ENCODE data around the gene CTIF.
A peak's percentile ranks its signal among the peaks of the same experiment; 100 is the strongest.

CTIF gene

GRCh38 chr18:48623468-48624235, 84.8 kb downstream of the CTIF start:
- Histone ChIP-seq H2AK5ac (ENCODE audit: low read depth, low read length) (no peak overlapping the region), H3K14ac (ENCODE audit: low read length) (no peak overlapping the region), H2BK120ac (ENCODE audit: low read depth, low read length) (no peak overlapping the region), H3K4me1 (ENCODE audit: control insufficient read depth in 2 of 2, insufficient read depth in 1 of 2, low read depth in 1 of 2, low read length in 2 of 2) (peaks cover 0 to 6% of the 10 kb centered on the region in 2 donors), H3K9me3 (replicated peaks in 1 of 2; ENCODE audit: control insufficient read depth in 2 of 2, insufficient read depth in 1 of 2, low read depth in 1 of 2, low read length in 2 of 2) (no peaks in the 10 kb centered on the region), H2BK5ac (ENCODE audit: low read length) (no peak overlapping the region), H3K79me1 (ENCODE audit: low read depth, low read length) (peaks cover 2% of the 10 kb centered on the region), H2AFZ (ENCODE audit: low read length) (no peak overlapping the region), H3K4ac (ENCODE audit: low read length) (no peak overlapping the region), H3K18ac (ENCODE audit: low read length) (no peak overlapping the region), H2BK12ac (ENCODE audit: low read length) (no peak overlapping the region), H3K4me2 (ENCODE audit: insufficient read depth, low read length, poor library complexity, severe bottlenecking) (no peak overlapping the region), H3K9ac (ENCODE audit: low read depth, low read length, poor library complexity) (peak overlapping the region; percentile 31), H4K8ac (ENCODE audit: low read depth, low read length) (no peak overlapping the region), H4K91ac (ENCODE audit: low read depth, low read length, poor library complexity) (no peak overlapping the region), H3K4me3 (ENCODE audit: low read length in 2 of 2) (no peak overlapping the region), H3K23ac (ENCODE audit: low read depth, low read length, poor library complexity) (no peak overlapping the region), H3K27me3 (ENCODE audit: control insufficient read depth in 3 of 3, insufficient read depth in 3 of 3, low read depth in 1 of 3, low read length in 3 of 3) (no peaks in the 10 kb centered on the region), H3K36me3 (replicated peaks in 1 of 2; ENCODE audit: control insufficient read depth in 2 of 2, insufficient read depth in 2 of 2, low read length in 2 of 2) (peaks cover 0 to 1% of the 10 kb centered on the region in 2 donors), H3K27ac (replicated peaks; ENCODE audit: low read length) (no peak overlapping the region), H2BK15ac (ENCODE audit: low read length) (no peak overlapping the region)
- no peak for DNase-seq (ENCODE audit: low spot score)
- no CpG with 5 or more reads among the region's 7 CpGs for WGBS, 2 donors (ENCODE audit: extremely low coverage in 2 of 2, insufficient read length in 2 of 2, insufficient replicate concordance in 1 of 2)

GRCh38 chr18:48624856-48625255, 86.0 kb downstream of the CTIF start:
- DNase-seq (ENCODE audit: low spot score): no peak

GRCh38 chr18:48627216-48627615, 88.4 kb downstream of the CTIF start:
- H3K27ac ChIP-seq (replicated peaks; ENCODE audit: low read length): no peak overlapping the region
- peaks cover 2% of the 10 kb centered on the region for H3K79me1 ChIP-seq (ENCODE audit: low read depth, low read length)
- no peak overlapping the region for H4K91ac ChIP-seq (ENCODE audit: low read depth, low read length, poor library complexity)
- H2BK15ac ChIP-seq (ENCODE audit: low read length): no peak overlapping the region
- no peak overlapping the region for H4K8ac ChIP-seq (ENCODE audit: low read depth, low read length)
- H2AFZ ChIP-seq (ENCODE audit: low read length): no peak overlapping the region
- DNase-seq (ENCODE audit: low spot score): no peak
- no peak overlapping the region for H2BK5ac ChIP-seq (ENCODE audit: low read length)
- no peaks in the 10 kb centered on the region for H3K36me3 ChIP-seq (replicated peaks in 1 of 2; ENCODE audit: control insufficient read depth in 2 of 2, insufficient read depth in 2 of 2, low read length in 2 of 2)
- H3K9me3 ChIP-seq (replicated peaks in 1 of 2; ENCODE audit: control insufficient read depth in 2 of 2, insufficient read depth in 1 of 2, low read depth in 1 of 2, low read length in 2 of 2): no peaks in the 10 kb centered on the region
- H3K4me1 ChIP-seq (ENCODE audit: control insufficient read depth in 2 of 2, insufficient read depth in 1 of 2, low read depth in 1 of 2, low read length in 2 of 2): peaks cover 5 to 9% of the 10 kb centered on the region in 2 donors
- no peak overlapping the region for H3K4me2 ChIP-seq (ENCODE audit: insufficient read depth, low read length, poor library complexity, severe bottlenecking)
- H2AK5ac ChIP-seq (ENCODE audit: low read depth, low read length): no peak overlapping the region
- no peak overlapping the region for H3K18ac ChIP-seq (ENCODE audit: low read length)
- no peak overlapping the region for H3K23ac ChIP-seq (ENCODE audit: low read depth, low read length, poor library complexity)
- H3K4ac ChIP-seq (ENCODE audit: low read length): no peak overlapping the region
- H3K27me3 ChIP-seq (ENCODE audit: control insufficient read depth in 3 of 3, insufficient read depth in 3 of 3, low read depth in 1 of 3, low read length in 3 of 3): no peaks in the 10 kb centered on the region
- H3K4me3 ChIP-seq (ENCODE audit: low read length in 2 of 2): no peak overlapping the region
- no peak overlapping the region for H3K14ac ChIP-seq (ENCODE audit: low read length)
- WGBS, 2 donors (ENCODE audit: extremely low coverage in 2 of 2, insufficient read length in 2 of 2, insufficient replicate concordance in 1 of 2): no CpG with 5 or more reads among the region's 3 CpGs
- H3K9ac ChIP-seq (ENCODE audit: low read depth, low read length, poor library complexity): no peak overlapping the region
- no peak overlapping the region for H2BK12ac ChIP-seq (ENCODE audit: low read length)
- no peak overlapping the region for H2BK120ac ChIP-seq (ENCODE audit: low read depth, low read length)

More at GRCh38 chr18:48624856-48625255, 86.0 kb downstream of the CTIF start:
- Histone ChIP-seq H2AFZ (ENCODE audit: low read length) (no peak overlapping the region), H3K18ac (ENCODE audit: low read length) (no peak overlapping the region), H3K14ac (ENCODE audit: low read length) (no peak overlapping the region), H3K27ac (replicated peaks; ENCODE audit: low read length) (no peak overlapping the region), H3K4me1 (ENCODE audit: control insufficient read depth in 2 of 2, insufficient read depth in 1 of 2, low read depth in 1 of 2, low read length in 2 of 2) (peaks cover 0 to 6% of the 10 kb centered on the region in 2 donors), H4K8ac (ENCODE audit: low read depth, low read length) (no peak overlapping the region), H4K91ac (ENCODE audit: low read depth, low read length, poor library complexity) (no peak overlapping the region), H2AK5ac (ENCODE audit: low read depth, low read length) (no peak overlapping the region), H3K27me3 (ENCODE audit: control insufficient read depth in 3 of 3, insufficient read depth in 3 of 3, low read depth in 1 of 3, low read length in 3 of 3) (no peaks in the 10 kb centered on the region), H2BK15ac (ENCODE audit: low read length) (no peak overlapping the region), H3K79me1 (ENCODE audit: low read depth, low read length) (peaks cover 2% of the 10 kb centered on the region), H3K4ac (ENCODE audit: low read length) (no peak overlapping the region), H2BK12ac (ENCODE audit: low read length) (no peak overlapping the region), H3K23ac (ENCODE audit: low read depth, low read length, poor library complexity) (no peak overlapping the region), H3K9me3 (replicated peaks in 1 of 2; ENCODE audit: control insufficient read depth in 2 of 2, insufficient read depth in 1 of 2, low read depth in 1 of 2, low read length in 2 of 2) (no peaks in the 10 kb centered on the region), H2BK5ac (ENCODE audit: low read length) (no peak overlapping the region), H3K4me3 (ENCODE audit: low read length in 2 of 2) (no peak overlapping the region), H2BK120ac (ENCODE audit: low read depth, low read length) (no peak overlapping the region), H3K9ac (ENCODE audit: low read depth, low read length, poor library complexity) (no peak overlapping the region), H3K36me3 (replicated peaks in 1 of 2; ENCODE audit: control insufficient read depth in 2 of 2, insufficient read depth in 2 of 2, low read length in 2 of 2) (peaks cover 0 to under 1% of the 10 kb centered on the region in 2 donors), H3K4me2 (ENCODE audit: insufficient read depth, low read length, poor library complexity, severe bottlenecking) (no peak overlapping the region)
- 80% methylated on average over 1 of the region's 4 CpGs; no CpG with 5 or more reads in 1 of the 2 donors for WGBS, 2 donors (ENCODE audit: extremely low coverage in 2 of 2, insufficient read length in 2 of 2, insufficient replicate concordance in 1 of 2)

- H3K79me1 ChIP-seq (ENCODE audit: low read depth, low read length): peaks cover 2% of the 10 kb centered on the region
- H2AK5ac ChIP-seq (ENCODE audit: low read depth, low read length): no peak overlapping the region
- H3K4ac ChIP-seq (ENCODE audit: low read length): no peak overlapping the region
- no peak for DNase-seq (ENCODE audit: low spot score)
- H2BK15ac ChIP-seq (ENCODE audit: low read length): no peak overlapping the region
- no peak overlapping the region for H2BK12ac ChIP-seq (ENCODE audit: low read length)
- H2BK5ac ChIP-seq (ENCODE audit: low read length): no peak overlapping the region
- H3K27ac ChIP-seq (replicated peaks; ENCODE audit: low read length): no peak overlapping the region
- H4K8ac ChIP-seq (ENCODE audit: low read depth, low read length): no peak overlapping the region
- no peak overlapping the region for H3K9ac ChIP-seq (ENCODE audit: low read depth, low read length, poor library complexity)
- no peak overlapping the region for H3K18ac ChIP-seq (ENCODE audit: low read length)
- H3K4me1 ChIP-seq (ENCODE audit: control insufficient read depth in 2 of 2, insufficient read depth in 1 of 2, low read depth in 1 of 2, low read length in 2 of 2): peaks cover 10% of the 10 kb centered on the region in 2 donors
- no peaks in the 10 kb centered on the region for H3K27me3 ChIP-seq (ENCODE audit: control insufficient read depth in 3 of 3, insufficient read depth in 3 of 3, low read depth in 1 of 3, low read length in 3 of 3)
- H3K4me2 ChIP-seq (ENCODE audit: insufficient read depth, low read length, poor library complexity, severe bottlenecking): no peak overlapping the region
- H3K14ac ChIP-seq (ENCODE audit: low read length): no peak overlapping the region
- H2BK120ac ChIP-seq (ENCODE audit: low read depth, low read length): no peak overlapping the region
- H3K9me3 ChIP-seq (replicated peaks in 1 of 2; ENCODE audit: control insufficient read depth in 2 of 2, insufficient read depth in 1 of 2, low read depth in 1 of 2, low read length in 2 of 2): no peaks in the 10 kb centered on the region
- H4K91ac ChIP-seq (ENCODE audit: low read depth, low read length, poor library complexity): no peak overlapping the region
- no CpG with 5 or more reads among the region's 7 CpGs for WGBS, 2 donors (ENCODE audit: extremely low coverage in 2 of 2, insufficient read length in 2 of 2, insufficient replicate concordance in 1 of 2)
- no peak overlapping the region for H3K23ac ChIP-seq (ENCODE audit: low read depth, low read length, poor library complexity)
- no peak overlapping the region for H2AFZ ChIP-seq (ENCODE audit: low read length)
- H3K36me3 ChIP-seq (replicated peaks in 1 of 2; ENCODE audit: control insufficient read depth in 2 of 2, insufficient read depth in 2 of 2, low read length in 2 of 2): no peaks in the 10 kb centered on the region
- H3K4me3 ChIP-seq (ENCODE audit: low read length in 2 of 2): no peak overlapping the region
Observed at GRCh38 chr18:48629730-48630324, 91.0 kb downstream of the CTIF start.
